GM13977 (cell line): ENCODE data around the gene ZNRD2.

Experiments used
- DNase-seq: peaks from one replicate; pipeline ENCODE4 v3.0.0; 2012; ENCODE audit warnings: low spot score
- CTCF ChIP-seq: IDR thresholded peaks from 2 replicates; pipeline ENCODE4 v1.5.1; 2012; ENCODE audit warnings: mild to moderate bottlenecking, control low read depth; ENCODE audit not compliant: insufficient read depth; ENCODE audit errors: extremely low read depth, missing control alignments
- in situ Hi-C: fragments of 300-500 bp; cut with MboI; formaldehyde crosslinking; loops from one replicate; pipeline ENCODE4 v1.12.0; 2022; ENCODE audit warnings: low sequenced_read_pairs, low pct_unique_long_range_greater_than_20kb, mixed read lengths, inconsistent platforms; ENCODE audit not compliant: unreplicated experiment

Gene ZNRD2

GRCh38 chr11:65607614-65608426, 37.5 kb downstream of the ZNRD2 start:
- TF ChIP-seq CTCF: no peak
- in situ Hi-C loops: no loop called here
- no peak for DNase-seq

- DNase-seq: no peak
- no peak for TF ChIP-seq CTCF
- in situ Hi-C loops: no loop called here
Observed at GRCh38 chr11:65609229-65609628, 39.0 kb downstream of the ZNRD2 start.

- no peak for TF ChIP-seq CTCF
- in situ Hi-C loops: no loop called here
- DNase-seq: no peak
Observed at GRCh38 chr11:65609665-65610064, 39.4 kb downstream of the ZNRD2 start.

- DNase-seq: no peak
- in situ Hi-C loops: no loop called here
- no peak for TF ChIP-seq CTCF
Observed at GRCh38 chr11:65610404-65610803, 40.1 kb downstream of the ZNRD2 start.

- in situ Hi-C loops: no loop called here
- no peak for DNase-seq
- no peak for TF ChIP-seq CTCF
Observed at GRCh38 chr11:65611028-65611757, 40.9 kb downstream of the ZNRD2 start.

- in situ Hi-C loops: no loop called here
- TF ChIP-seq CTCF: no peak
- DNase-seq: no peak
Observed at GRCh38 chr11:65611758-65612603, 41.7 kb downstream of the ZNRD2 start.
